HK-2 (cell line): ENCODE results near the gene NSL1.

Source experiments
- DNase-seq: peaks from one replicate; pipeline ENCODE4 v3.0.0-alpha.2; 2018; ENCODE audit not compliant: unreplicated experiment

The NSL1 gene

GRCh38 chr1:212703991-212704564 is 87.5 kb downstream of the NSL1 start:
- no peak for DNase-seq

- DNase-seq, result no peak
Observed at GRCh38 chr1:212702672-212703071, 88.9 kb downstream of the NSL1 start.

- no peak for DNase-seq
Observed at GRCh38 chr1:212701910-212702309, 89.7 kb downstream of the NSL1 start.

- peak; percentile 35 for DNase-seq
Observed at GRCh38 chr1:212700892-212701819, 90.4 kb downstream of the NSL1 start.

GRCh38 chr1:212700223-212700891 is 91.2 kb downstream of the NSL1 start:
- DNase-seq, result peak; percentile 53

- peak; percentile 47 for DNase-seq
Observed at GRCh38 chr1:212699625-212700222, 91.9 kb downstream of the NSL1 start, which contains the start of gene BATF3. Gene BATF3, minus strand, starts transcription at chr1:212699840. Its CDS starts 78 bp downstream, at chr1:212699762.

- peak; percentile 72 for DNase-seq
Observed at GRCh38 chr1:212699104-212699624, 92.4 kb downstream of the NSL1 start.

GRCh38 chr1:212698467-212699103 is 93.0 kb downstream of the NSL1 start:
- DNase-seq, result no peak

- DNase-seq, result no peak
Observed at GRCh38 chr1:212696721-212697331, 94.8 kb downstream of the NSL1 start.

- DNase-seq, result no peak
Observed at GRCh38 chr1:212692774-212693644, 98.6 kb downstream of the NSL1 start.

GRCh38 chr1:212691561-212692071 is 100.0 kb downstream of the NSL1 start:
- DNase-seq, result no peak

- no peak for DNase-seq
Observed at GRCh38 chr1:212690816-212691403, 100.7 kb downstream of the NSL1 start.

GRCh38 chr1:212689758-212690529 is 101.6 kb downstream of the NSL1 start:
- no peak for DNase-seq

- DNase-seq, result no peak
Observed at GRCh38 chr1:212689196-212689725, 102.3 kb downstream of the NSL1 start.

GRCh38 chr1:212688341-212689047 is 103.1 kb downstream of the NSL1 start:
- DNase-seq, result no peak

- DNase-seq, result no peak
Observed at GRCh38 chr1:212687811-212688210, 103.8 kb downstream of the NSL1 start.

- no peak for DNase-seq
Observed at GRCh38 chr1:212686591-212686990, 105.0 kb downstream of the NSL1 start.

GRCh38 chr1:212686069-212686468 is 105.5 kb downstream of the NSL1 start:
- DNase-seq, result no peak
